Epithelial cell of proximal tubule (primary cell): Measurements from ENCODE around the gene FAM20C. TPM values are rescaled to one million over a fixed set of nuclear protein-coding genes. Genes with fewer than 3 reads are reported as not detected.

Experiments
- DNase-seq: peaks from one replicate; pipeline ENCODE4 v3.0.0-alpha.2; 2011; ENCODE audit warnings: low read depth
- H3K4me3 ChIP-seq: 2 replicates; pipeline ENCODE4 v1.5.1; 2011; ENCODE audit warnings: low read depth, mild to moderate bottlenecking, low read length
- CTCF ChIP-seq: conservative IDR thresholded peaks from 2 replicates; pipeline ENCODE4 v1.5.1; 2012; ENCODE audit warnings: low read depth, mild to moderate bottlenecking, low read length
- total RNA-seq: library from RNA; depleted of rRNA; stranded (reverse); fragments of >200 nt; gene quantifications from 2 replicates; pipeline ENCODE4 v1.2.3, GENCODE V29; 2015

Gene FAM20C
- total RNA-seq, 1 donor from 2014 or later = 84.2 TPM

DNA sequence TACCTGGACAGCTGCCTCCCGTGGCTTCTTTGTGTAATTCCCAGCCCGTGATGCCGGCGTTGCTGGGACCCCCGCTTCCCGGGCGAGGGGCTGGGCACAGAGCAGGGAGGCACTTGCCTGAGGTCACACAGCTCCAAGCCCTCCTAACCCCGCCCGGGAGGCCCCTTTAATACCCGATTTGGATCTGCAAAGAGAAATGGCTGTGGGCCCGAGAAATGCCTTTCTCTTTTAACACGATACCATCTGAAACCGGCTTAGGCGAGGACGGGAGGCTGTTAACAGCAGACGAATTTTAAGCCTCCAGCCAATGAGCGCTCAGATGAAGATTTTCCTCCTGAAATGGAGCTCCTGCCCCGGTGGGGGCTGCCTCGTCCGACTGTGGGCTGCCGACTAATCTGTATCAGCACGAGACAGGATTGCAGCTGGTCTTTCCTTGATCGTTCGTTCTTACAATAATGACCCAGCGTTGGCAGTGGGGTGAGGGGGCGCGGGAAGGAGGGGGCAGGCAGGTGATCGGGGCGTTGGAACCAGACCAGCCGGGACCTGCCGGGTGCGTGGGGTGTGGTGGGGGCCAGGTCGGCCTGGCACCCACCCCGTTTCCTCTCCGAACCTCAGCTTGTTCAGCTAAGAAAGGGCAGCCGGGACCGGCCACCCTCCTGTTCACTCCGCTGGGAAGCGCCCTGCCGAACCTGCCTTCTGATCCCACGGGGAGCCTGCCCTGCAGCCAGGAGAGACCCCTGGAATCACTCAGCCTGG lies 61.4 kb downstream of the FAM20C start:
- DNase-seq = no peak
- no peak for TF ChIP-seq CTCF
- H3K4me3 ChIP-seq = no peak overlapping the region

DNA sequence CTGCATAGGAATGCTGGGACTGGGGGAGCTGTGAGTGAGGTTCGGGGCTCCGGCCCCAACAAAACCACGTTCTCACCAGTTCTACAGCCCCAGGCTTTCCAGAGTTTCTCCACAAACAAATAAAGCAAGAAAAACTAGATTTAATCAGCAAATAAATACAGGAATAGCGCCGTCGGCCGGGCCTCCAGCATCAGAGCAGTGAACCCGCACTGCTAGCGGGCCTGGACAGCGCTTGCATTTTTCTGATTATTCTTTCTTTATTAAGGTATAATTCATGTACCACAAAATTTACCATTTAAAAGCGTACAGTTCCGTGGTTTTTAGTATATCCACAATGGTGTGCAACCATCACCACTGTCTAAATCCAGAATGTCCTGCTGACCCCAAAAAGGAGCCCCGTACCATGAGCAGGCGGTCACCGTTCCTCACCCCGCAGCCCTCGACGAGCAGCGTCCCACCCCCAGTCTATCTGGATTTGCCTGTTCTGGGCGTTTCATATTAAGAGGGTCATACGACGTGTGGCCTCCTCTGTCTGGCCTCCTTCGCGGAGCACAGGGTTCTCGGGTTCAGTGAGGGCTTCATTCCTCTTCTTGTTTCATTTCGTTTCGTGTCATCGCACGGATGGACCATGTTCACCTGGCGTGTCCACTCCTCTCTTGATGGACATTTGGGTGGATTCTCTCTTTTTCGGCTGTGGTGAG lies 62.1 kb downstream of the FAM20C start:
- DNase-seq = no peak
- TF ChIP-seq CTCF = no peak
- no peak overlapping the region for H3K4me3 ChIP-seq

DNA sequence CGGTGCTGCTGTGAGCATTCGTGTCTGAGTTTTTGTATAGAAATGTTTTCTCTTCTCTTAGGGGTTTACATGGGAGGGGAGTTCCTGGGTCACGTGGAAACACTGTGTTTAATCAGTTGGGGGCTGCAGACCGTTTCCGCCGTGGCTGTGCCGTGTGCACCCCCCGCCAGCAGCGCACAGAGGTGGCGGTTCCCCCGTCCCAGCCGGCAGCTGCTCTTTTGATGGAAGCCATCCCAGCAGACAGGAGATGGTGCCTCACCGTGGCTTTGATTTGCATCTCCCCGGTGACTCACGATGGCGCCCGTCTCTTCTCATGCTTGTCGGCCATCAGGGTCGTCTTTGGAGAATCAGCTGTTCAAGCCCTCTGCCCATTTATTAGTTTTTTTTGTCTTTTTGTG lies 62.7 kb downstream of the FAM20C start:
- no peak overlapping the region for H3K4me3 ChIP-seq
- TF ChIP-seq CTCF = no peak
- DNase-seq = no peak

GRCh38 chr7:255721-256361 lies 63.5 kb downstream of the FAM20C start:
- no peak overlapping the region for H3K4me3 ChIP-seq
- no peak for DNase-seq
- no peak for TF ChIP-seq CTCF

DNA sequence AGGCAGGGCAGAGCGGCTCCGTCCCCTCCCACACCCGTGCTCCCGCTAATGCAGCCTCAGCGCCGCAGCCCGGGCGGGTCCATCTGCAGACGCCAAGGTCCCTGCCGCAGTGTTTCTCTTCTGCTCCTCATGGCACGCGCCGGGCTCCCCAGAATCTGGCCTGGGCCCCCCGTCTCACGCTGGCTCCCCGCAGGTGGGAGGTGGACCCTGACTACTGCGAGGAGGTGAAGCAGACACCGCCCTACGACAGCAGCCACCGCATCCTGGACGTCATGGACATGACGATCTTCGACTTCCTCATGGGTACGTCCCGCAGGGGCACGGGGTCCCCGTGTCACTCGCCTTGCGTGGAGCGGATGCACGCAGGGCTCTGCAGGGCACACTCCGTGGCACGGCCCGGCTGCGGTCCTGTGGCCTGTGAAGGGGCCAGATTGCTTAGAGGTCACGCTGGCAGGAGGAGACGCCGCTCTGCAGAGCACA lies 64.1 kb downstream of the FAM20C start:
- no peak for DNase-seq
- no peak for TF ChIP-seq CTCF
- no peak overlapping the region for H3K4me3 ChIP-seq

GRCh38 chr7:256981-257646 lies 64.7 kb downstream of the FAM20C start:
- no peak for TF ChIP-seq CTCF
- no peak for DNase-seq
- no peak overlapping the region for H3K4me3 ChIP-seq
